ENCODE results near the gene TLR6.

GRCh38 chr4:38869511-38869910 is 12.9 kb upstream of the TLR6 start:
- TF ChIP-seq CTCF (conservative IDR thresholded peaks at IDR 0.05) (no peak), ZFX (IDR thresholded peaks at IDR 0.05) (no peak)

All from C4-2B (cell line).